HepG2 (cell line): ENCODE measurements around the gene ABTB2. TPM values are rescaled to one million over a fixed set of nuclear protein-coding genes. Genes with fewer than 3 reads are reported as not detected.

ENCODE experiments used
- CBFB ChIP-seq: sonication (generic); formaldehyde crosslinking; IDR thresholded peaks from 2 replicates; pipeline ENCODE4 v1.4.0; 2020; ENCODE audit warnings: missing genetic modification reagents
- CREB1 ChIP-seq, 2 experiments: fragments of 450-650 bp in 1 of 2; IDR thresholded peaks; 2 replicates each; pipeline ENCODE4 v1.6.1; 2016 to 2017; ENCODE audit warnings: control low read depth in 1 of 2, mild to moderate bottlenecking in 1 of 2, missing compliant biosample characterization in 1 of 2, missing genetic modification characterization in 1 of 2
- DPF2 ChIP-seq: sonication (generic); formaldehyde crosslinking; IDR thresholded peaks from 2 replicates; pipeline ENCODE4 v1.4.0; 2020; ENCODE audit warnings: mild to moderate bottlenecking, low read depth, missing genetic modification reagents, borderline replicate concordance
- DR1 ChIP-seq: sonication (generic); formaldehyde crosslinking; IDR thresholded peaks from 2 replicates; pipeline ENCODE4 v1.8.0; 2021; ENCODE audit warnings: mild to moderate bottlenecking, missing genetic modification reagents, inconsistent platforms
- ELF4 ChIP-seq: sonication (generic); formaldehyde crosslinking; IDR thresholded peaks from 2 replicates; pipeline ENCODE4 v1.5.0; 2020; ENCODE audit warnings: missing genetic modification reagents, mild to moderate bottlenecking, moderate library complexity, borderline replicate concordance
- HNF1B ChIP-seq: sonication (generic); formaldehyde crosslinking; IDR thresholded peaks from 2 replicates; pipeline ENCODE4 v1.5.1; 2020; ENCODE audit warnings: mild to moderate bottlenecking, moderate library complexity, missing genetic modification reagents
- KDM5B ChIP-seq: sonication (generic); formaldehyde crosslinking; IDR thresholded peaks from 2 replicates; pipeline ENCODE4 v1.4.0; 2020; ENCODE audit warnings: missing genetic modification reagents, mild to moderate bottlenecking, borderline replicate concordance
- KLF13 ChIP-seq: sonication (generic); formaldehyde crosslinking; IDR thresholded peaks from 2 replicates; pipeline ENCODE4 v1.4.0; 2020; ENCODE audit warnings: mild to moderate bottlenecking, missing genetic modification reagents
- MLLT10 ChIP-seq: sonication (generic); formaldehyde crosslinking; IDR thresholded peaks from 2 replicates; pipeline ENCODE4 v1.4.0; 2020; ENCODE audit warnings: missing genetic modification reagents
- POLR2A ChIP-seq, 2 experiments: IDR thresholded peaks; 2 replicates each; pipeline ENCODE4 v1.6.1; 2011; ENCODE audit warnings: low read depth in 2 of 2, low read length in 2 of 2, mild to moderate bottlenecking in 1 of 2, moderate library complexity in 1 of 2; ENCODE audit not compliant: insufficient read depth in 1 of 2
- SAP130 ChIP-seq: IDR thresholded peaks from 2 replicates; pipeline ENCODE4 v1.6.1; 2016; ENCODE audit warnings: low read depth
- SMAD3 ChIP-seq: sonication (generic); formaldehyde crosslinking; IDR thresholded peaks from 2 replicates; pipeline ENCODE4 v1.4.0; 2020; ENCODE audit warnings: missing genetic modification reagents
- SMYD3 ChIP-seq: sonication (generic); formaldehyde crosslinking; IDR thresholded peaks from 2 replicates; pipeline ENCODE4 v1.8.1; 2023; ENCODE audit warnings: mild to moderate bottlenecking, missing genetic modification reagents
- TFE3 ChIP-seq: IDR thresholded peaks from 2 replicates; pipeline ENCODE4 v1.6.1; 2016
- ZNF597 ChIP-seq: sonication (generic); formaldehyde crosslinking; IDR thresholded peaks from 2 replicates; pipeline ENCODE4 v1.5.0; 2020; ENCODE audit warnings: missing genetic modification reagents
- polyA plus RNA-seq, 8 experiments: library from polyadenylated mRNA; depleted of rRNA in 3 of 8; stranded (reverse) in 7 of 8; unstranded in 1 of 8; fragments of >200 nt; fragmentation: Illumina TruSeq in 4 of 8; extraction: Trizol in 4 of 8; gene quantifications; 2 replicates each; pipeline versions ENCODE4 v1.2.1 to v1.2.3, GENCODE V29; 2011 to 2016; ENCODE audit warnings: low read depth in 4 of 8, missing spikeins in 1 of 8, mixed read lengths in 1 of 8; ENCODE audit not compliant: insufficient read depth in 1 of 8
- total RNA-seq, 5 experiments: library from RNA; depleted of rRNA; stranded (reverse); fragments of >200 nt; fragmentation: Illumina TruSeq; extraction: Trizol; gene quantifications; 2 replicates each; pipeline ENCODE4 v1.2.3, GENCODE V29; 2016; ENCODE audit warnings: low read depth in 1 of 5
- TF ChIP-seq, protein P1 (sequence below): sonication (generic); formaldehyde crosslinking; IDR thresholded peaks from 2 replicates; pipeline ENCODE4 v1.5.1; 2020; ENCODE audit warnings: mild to moderate bottlenecking, missing genetic modification reagents, borderline replicate concordance
- TF ChIP-seq, protein P2 (sequence below): sonication (generic); formaldehyde crosslinking; IDR thresholded peaks from 2 replicates; pipeline ENCODE4 v1.4.0; 2020; ENCODE audit warnings: mild to moderate bottlenecking, missing genetic modification reagents

Gene ABTB2
- total and polyA plus RNA-seq, 2 of the 13 experiments (the other 11 are each of a cell fraction or from before 2014, with no cell fraction given) = 5.1 to 15.4 TPM

DNA sequence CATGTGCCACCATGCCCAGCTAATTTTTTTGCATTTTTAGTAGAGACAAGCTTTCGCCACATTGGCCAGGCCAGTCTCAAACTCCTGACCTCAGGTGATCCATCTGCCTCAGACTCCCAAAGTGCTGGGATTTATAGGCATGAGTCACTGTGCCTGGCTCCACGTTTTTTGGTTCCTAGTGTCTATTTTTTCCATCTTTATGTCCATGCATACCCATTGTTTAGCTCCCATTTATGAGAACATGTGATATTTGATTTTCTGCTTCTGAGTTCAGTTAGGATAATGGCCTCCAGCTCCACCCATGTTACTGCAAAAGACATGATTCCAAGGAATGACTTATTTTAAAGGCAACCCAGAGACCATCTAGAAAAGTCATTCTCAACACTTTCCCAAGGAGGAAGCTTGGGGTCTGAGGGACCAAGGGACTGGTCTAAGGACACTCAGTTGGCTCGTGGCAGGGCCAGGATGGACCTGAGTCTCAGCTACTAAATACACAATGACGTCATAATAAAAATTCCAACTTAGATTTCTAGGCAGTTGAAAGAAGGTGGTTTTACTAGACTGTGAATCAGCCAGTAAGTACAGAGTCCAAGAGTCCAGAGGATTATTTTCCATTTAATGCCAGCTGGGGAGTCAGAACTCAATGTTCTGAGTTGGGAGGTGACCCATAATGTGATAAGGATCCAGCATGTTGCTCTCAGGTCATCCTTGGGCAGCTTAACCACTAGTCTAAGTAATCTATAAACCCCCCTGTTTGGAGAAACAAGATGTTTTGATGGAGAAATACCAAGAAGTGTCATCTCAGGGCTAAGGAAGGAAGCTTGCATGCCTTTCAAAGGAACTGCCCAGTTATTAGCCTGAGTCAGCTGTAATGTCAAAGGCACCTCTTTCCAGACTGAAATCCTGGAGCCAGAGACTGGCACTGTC lies 39.4 kb downstream of the ABTB2 start (continued):
- TF ChIP-seq POLR2A (IDR thresholded peaks at IDR 0.05; ENCODE audit: insufficient read depth in 1 of 2, low read depth in 2 of 2, low read length in 2 of 2) (no peak), HNF1B (CRISPR knock-in tag) (no peak), KDM5B (CRISPR knock-in tag) (no peak), TFE3 (CRISPR knock-in tag) (no peak), SMAD3 (CRISPR knock-in tag) (no peak), CBFB (no peak), KLF13 (no peak), MLLT10 (CRISPR knock-in tag) (no peak), ZNF597 (CRISPR knock-in tag) (no peak), DPF2 (CRISPR knock-in tag) (0 out of 2 replicates have a peak, but pooled peaks have one; percentile 23), DR1 (CRISPR knock-in tag) (no peak), SAP130 (CRISPR knock-in tag) (0 out of 2 replicates have a peak, but pooled peaks have one; percentile 14), ELF4 (CRISPR knock-in tag) (no peak), CREB1 (IDR thresholded peaks at IDR 0.05) (peak; percentile 95), CREB1 (CRISPR knock-in tag; IDR thresholded peaks at IDR 0.05) (peak; percentile 53; the same call in 1 of the 2 replicates), SMYD3 (CRISPR knock-in tag) (no peak)
- TF ChIP-seq, protein P1, sequence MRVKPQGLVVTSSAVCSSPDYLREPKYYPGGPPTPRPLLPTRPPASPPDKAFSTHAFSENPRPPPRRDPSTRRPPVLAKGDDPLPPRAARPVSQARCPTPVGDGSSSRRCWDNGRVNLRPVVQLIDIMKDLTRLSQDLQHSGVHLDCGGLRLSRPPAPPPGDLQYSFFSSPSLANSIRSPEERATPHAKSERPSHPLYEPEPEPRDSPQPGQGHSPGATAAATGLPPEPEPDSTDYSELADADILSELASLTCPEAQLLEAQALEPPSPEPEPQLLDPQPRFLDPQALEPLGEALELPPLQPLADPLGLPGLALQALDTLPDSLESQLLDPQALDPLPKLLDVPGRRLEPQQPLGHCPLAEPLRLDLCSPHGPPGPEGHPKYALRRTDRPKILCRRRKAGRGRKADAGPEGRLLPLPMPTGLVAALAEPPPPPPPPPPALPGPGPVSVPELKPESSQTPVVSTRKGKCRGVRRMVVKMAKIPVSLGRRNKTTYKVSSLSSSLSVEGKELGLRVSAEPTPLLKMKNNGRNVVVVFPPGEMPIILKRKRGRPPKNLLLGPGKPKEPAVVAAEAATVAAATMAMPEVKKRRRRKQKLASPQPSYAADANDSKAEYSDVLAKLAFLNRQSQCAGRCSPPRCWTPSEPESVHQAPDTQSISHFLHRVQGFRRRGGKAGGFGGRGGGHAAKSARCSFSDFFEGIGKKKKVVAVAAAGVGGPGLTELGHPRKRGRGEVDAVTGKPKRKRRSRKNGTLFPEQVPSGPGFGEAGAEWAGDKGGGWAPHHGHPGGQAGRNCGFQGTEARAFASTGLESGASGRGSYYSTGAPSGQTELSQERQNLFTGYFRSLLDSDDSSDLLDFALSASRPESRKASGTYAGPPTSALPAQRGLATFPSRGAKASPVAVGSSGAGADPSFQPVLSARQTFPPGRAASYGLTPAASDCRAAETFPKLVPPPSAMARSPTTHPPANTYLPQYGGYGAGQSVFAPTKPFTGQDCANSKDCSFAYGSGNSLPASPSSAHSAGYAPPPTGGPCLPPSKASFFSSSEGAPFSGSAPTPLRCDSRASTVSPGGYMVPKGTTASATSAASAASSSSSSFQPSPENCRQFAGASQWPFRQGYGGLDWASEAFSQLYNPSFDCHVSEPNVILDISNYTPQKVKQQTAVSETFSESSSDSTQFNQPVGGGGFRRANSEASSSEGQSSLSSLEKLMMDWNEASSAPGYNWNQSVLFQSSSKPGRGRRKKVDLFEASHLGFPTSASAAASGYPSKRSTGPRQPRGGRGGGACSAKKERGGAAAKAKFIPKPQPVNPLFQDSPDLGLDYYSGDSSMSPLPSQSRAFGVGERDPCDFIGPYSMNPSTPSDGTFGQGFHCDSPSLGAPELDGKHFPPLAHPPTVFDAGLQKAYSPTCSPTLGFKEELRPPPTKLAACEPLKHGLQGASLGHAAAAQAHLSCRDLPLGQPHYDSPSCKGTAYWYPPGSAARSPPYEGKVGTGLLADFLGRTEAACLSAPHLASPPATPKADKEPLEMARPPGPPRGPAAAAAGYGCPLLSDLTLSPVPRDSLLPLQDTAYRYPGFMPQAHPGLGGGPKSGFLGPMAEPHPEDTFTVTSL (CRISPR knock-in tag) = 0 out of 2 replicates have a peak, but pooled peaks have one; percentile 27
- TF ChIP-seq, protein P2, sequence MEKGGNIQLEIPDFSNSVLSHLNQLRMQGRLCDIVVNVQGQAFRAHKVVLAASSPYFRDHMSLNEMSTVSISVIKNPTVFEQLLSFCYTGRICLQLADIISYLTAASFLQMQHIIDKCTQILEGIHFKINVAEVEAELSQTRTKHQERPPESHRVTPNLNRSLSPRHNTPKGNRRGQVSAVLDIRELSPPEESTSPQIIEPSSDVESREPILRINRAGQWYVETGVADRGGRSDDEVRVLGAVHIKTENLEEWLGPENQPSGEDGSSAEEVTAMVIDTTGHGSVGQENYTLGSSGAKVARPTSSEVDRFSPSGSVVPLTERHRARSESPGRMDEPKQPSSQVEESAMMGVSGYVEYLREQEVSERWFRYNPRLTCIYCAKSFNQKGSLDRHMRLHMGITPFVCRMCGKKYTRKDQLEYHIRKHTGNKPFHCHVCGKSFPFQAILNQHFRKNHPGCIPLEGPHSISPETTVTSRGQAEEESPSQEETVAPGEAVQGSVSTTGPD (CRISPR knock-in tag) = no peak
